ENCODE measurements around the gene MS4A4E. TPM values are rescaled to one million over a fixed set of nuclear protein-coding genes. Genes with fewer than 3 reads are reported as not detected.

Gene MS4A4E
- total and polyA plus RNA-seq, 7 experiments from 2014 or later, result 0.19 to 9.2 (median 2.1) TPM; not detected in 4

DNA sequence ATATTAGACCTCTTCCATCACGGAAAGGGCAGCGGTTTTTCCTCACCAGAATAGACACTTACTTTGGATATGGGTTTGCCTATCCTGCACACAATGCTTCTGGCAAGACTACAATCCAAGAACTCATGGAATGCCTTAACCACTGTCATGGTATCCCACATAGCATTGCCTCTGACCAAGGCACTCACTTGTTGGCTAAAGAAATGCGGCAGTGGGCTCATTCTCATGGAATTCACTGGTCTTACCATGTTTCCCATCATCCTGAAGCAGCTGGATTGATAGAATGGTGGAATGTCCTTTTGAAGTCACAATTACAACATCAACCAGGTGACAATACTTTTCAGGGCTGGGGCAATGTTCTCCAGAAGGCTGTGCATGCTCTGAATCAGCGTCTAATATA, 20.8 kb downstream of the MS4A4E start:
- intact Hi-C loops (cut with micrococcal nuclease), result no loop called here
- POLR2A ChIA-PET, result no interaction called here

DNA sequence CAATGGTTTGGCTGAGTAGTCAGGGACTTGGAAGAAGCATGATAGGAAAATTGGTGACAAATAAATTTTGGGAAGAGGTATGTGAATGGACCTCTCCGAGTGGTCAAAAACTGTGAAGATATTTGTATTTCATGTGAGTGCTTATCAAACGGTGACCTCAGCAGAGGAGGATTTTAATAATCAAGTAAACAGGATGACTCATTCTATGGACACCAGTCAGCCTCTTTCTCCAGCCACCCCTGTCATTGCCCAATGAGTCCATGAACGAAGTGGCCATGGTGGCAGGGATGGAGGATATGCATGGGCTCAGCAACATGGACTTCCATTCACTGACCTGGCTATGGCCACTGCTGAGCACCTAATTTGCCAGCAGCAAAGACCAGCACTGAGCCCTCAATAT, 21.2 kb downstream of the MS4A4E start:
- no peak overlapping the region for H3K27ac ChIP-seq (ENCODE audit: low read depth, low read length)
- Mint-ChIP-seq H3K4me3 (no peak overlapping the region), H3K9me3 (no peaks in the 10 kb centered on the region), H3K27me3 (peaks cover 0 to 14% (median 9%) of the 10 kb centered on the region in 5 donors), H3K4me1 (no peaks in the 10 kb centered on the region), H3K36me3 (no peaks in the 10 kb centered on the region), H3K27ac (no peak overlapping the region)
- no peaks in the 10 kb centered on the region for H3K36me3 ChIP-seq (ENCODE audit: control insufficient read depth in 2 of 3, insufficient read depth in 3 of 3, low read length in 3 of 3)
- intact Hi-C loops (cut with micrococcal nuclease), result no loop called here
- no peaks in the 10 kb centered on the region for H3K27me3 ChIP-seq (ENCODE audit: control insufficient read depth in 2 of 2, insufficient read depth in 2 of 2, low read length in 2 of 2)
- H3K9me3 ChIP-seq (ENCODE audit: control insufficient read depth in 2 of 3, low read length in 3 of 3), result no peaks in the 10 kb centered on the region
- ChIA-PET POLR2A (no interaction called here), CTCF (no interaction called here)
- H3K4me1 ChIP-seq (ENCODE audit: control insufficient read depth in 2 of 2, insufficient read depth in 2 of 2, low read length in 2 of 2), result no peaks in the 10 kb centered on the region
- ATAC-seq, result no peak
- H3K4me3 ChIP-seq (ENCODE audit: low read length), result no peak overlapping the region
- DNase-seq, result no peak

More for the DNA sequence above, 20.8 kb downstream of the MS4A4E start:
- no peaks in the 10 kb centered on the region for H3K36me3 ChIP-seq (ENCODE audit: control insufficient read depth in 2 of 3, insufficient read depth in 3 of 3, low read length in 3 of 3)
- Mint-ChIP-seq H3K36me3 (no peaks in the 10 kb centered on the region), H3K4me3 (no peak overlapping the region), H3K27me3 (peaks cover 0 to 14% (median 9%) of the 10 kb centered on the region in 5 donors), H3K9me3 (no peaks in the 10 kb centered on the region), H3K4me1 (no peaks in the 10 kb centered on the region), H3K27ac (no peak overlapping the region)
- CTCF ChIA-PET, result no interaction called here
- H3K4me1 ChIP-seq (ENCODE audit: control insufficient read depth in 2 of 2, insufficient read depth in 2 of 2, low read length in 2 of 2), result no peaks in the 10 kb centered on the region
- H3K9me3 ChIP-seq (ENCODE audit: control insufficient read depth in 2 of 3, low read length in 3 of 3), result no peaks in the 10 kb centered on the region
- H3K4me3 ChIP-seq (ENCODE audit: low read length), result no peak overlapping the region
- ATAC-seq, result no peak
- H3K27ac ChIP-seq (ENCODE audit: low read depth, low read length), result no peak overlapping the region
- no peak for DNase-seq
- H3K27me3 ChIP-seq (ENCODE audit: control insufficient read depth in 2 of 2, insufficient read depth in 2 of 2, low read length in 2 of 2), result no peaks in the 10 kb centered on the region

DNA sequence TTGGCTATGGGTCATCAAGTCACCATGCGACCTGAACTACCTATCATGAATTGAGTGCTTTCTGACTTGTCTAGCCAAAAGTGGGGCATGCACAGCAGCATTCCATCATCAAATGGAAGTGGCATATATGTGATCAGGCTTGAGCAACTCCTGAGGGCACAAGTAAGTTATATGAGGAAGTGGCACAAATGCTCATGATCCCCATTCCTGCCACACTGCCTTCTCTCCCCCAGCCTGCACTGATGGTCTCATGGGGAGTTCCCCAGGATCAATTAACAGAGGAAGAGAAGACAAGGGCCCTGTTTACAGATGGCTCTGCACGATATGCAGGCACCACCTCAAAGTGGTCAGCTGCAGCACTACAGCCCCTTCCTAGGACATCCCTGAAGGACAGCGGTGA, 21.8 kb downstream of the MS4A4E start:
- Mint-ChIP-seq H3K36me3 (no peaks in the 10 kb centered on the region), H3K27me3 (peaks cover 0 to 12% (median 9%) of the 10 kb centered on the region in 5 donors), H3K27ac (no peak overlapping the region), H3K9me3 (no peaks in the 10 kb centered on the region), H3K4me3 (no peak overlapping the region), H3K4me1 (no peaks in the 10 kb centered on the region)
- intact Hi-C loops (cut with micrococcal nuclease), result no loop called here
- ChIA-PET POLR2A (no interaction called here), CTCF (no interaction called here)
- no peaks in the 10 kb centered on the region for H3K9me3 ChIP-seq (ENCODE audit: control insufficient read depth in 2 of 3, low read length in 3 of 3)
- no peak for ATAC-seq
- no peaks in the 10 kb centered on the region for H3K4me1 ChIP-seq (ENCODE audit: control insufficient read depth in 2 of 2, insufficient read depth in 2 of 2, low read length in 2 of 2)
- no peaks in the 10 kb centered on the region for H3K27me3 ChIP-seq (ENCODE audit: control insufficient read depth in 2 of 2, insufficient read depth in 2 of 2, low read length in 2 of 2)
- no peak for DNase-seq
- H3K36me3 ChIP-seq (ENCODE audit: control insufficient read depth in 2 of 3, insufficient read depth in 3 of 3, low read length in 3 of 3), result no peaks in the 10 kb centered on the region
- H3K4me3 ChIP-seq (ENCODE audit: low read length), result no peak overlapping the region
- H3K27ac ChIP-seq (ENCODE audit: low read depth, low read length), result no peak overlapping the region

DNA sequence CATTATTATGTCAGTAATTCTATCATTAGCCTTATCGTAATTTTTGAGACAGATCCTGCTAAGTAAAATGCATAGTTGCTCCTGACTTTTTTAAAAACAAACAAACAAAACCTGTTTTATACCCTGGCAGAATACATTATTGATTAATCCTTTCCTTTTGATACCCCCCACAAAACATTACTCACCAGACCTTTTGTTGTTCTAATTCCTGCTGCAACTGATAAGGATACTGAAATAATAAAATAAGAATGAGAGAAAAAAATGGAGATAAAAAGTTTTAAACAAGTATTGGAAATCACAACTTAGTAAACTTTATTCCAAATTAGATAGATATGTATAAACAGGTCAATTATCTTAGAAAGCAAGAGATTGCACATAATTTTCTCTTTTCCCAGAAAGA, 28.6 kb downstream of the MS4A4E start:
- intact Hi-C loops (cut with micrococcal nuclease), result no loop called here
- Histone ChIP-seq H3K9me3 (ENCODE audit: control insufficient read depth in 2 of 3, low read length in 3 of 3) (no peaks in the 10 kb centered on the region), H3K27me3 (ENCODE audit: control insufficient read depth in 2 of 2, insufficient read depth in 2 of 2, low read length in 2 of 2) (no peaks in the 10 kb centered on the region), H3K4me3 (ENCODE audit: low read length) (no peak overlapping the region), H3K4me1 (ENCODE audit: control insufficient read depth in 2 of 2, insufficient read depth in 2 of 2, low read length in 2 of 2) (no peaks in the 10 kb centered on the region), H3K36me3 (ENCODE audit: control insufficient read depth in 2 of 3, insufficient read depth in 3 of 3, low read length in 3 of 3) (no peaks in the 10 kb centered on the region), H3K27ac (ENCODE audit: low read depth, low read length) (no peak overlapping the region)
- H3K36me3 Mint-ChIP-seq, result no peaks in the 10 kb centered on the region
- H3K27me3 Mint-ChIP-seq, result peaks cover 0 to 26% (median 16%) of the 10 kb centered on the region in 5 donors
- DNase-seq (no peak), ATAC-seq (no peak)
- no peaks in the 10 kb centered on the region for H3K9me3 Mint-ChIP-seq
- H3K27ac Mint-ChIP-seq, result no peak overlapping the region
- H3K4me3 Mint-ChIP-seq, result no peak overlapping the region
- ChIA-PET POLR2A (no interaction called here), CTCF (no interaction called here)
- no peaks in the 10 kb centered on the region for H3K4me1 Mint-ChIP-seq

DNA sequence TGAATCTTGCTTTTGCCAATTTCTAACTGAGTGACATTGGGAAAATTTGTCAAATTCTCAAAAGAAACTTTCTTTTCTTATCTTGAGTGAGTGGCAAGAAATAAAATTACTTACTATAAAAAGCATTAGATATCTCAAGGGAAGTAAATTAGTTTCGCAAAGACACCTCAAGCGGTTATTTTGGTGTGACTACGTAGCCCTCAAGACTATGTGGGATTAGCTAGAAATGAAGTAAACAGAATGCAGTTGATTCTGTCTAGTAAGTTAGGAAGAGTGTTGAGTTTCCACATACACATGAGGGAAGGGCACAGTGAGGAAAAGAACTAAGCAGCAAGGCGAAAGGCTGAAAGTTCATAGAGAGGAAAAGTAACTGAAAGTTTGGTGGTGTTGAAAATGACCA, 31.7 kb downstream of the MS4A4E start:
- intact Hi-C loops (cut with micrococcal nuclease), result no loop called here
- ChIA-PET POLR2A (no interaction called here), CTCF (no interaction called here)
- H3K4me1 ChIP-seq (ENCODE audit: control insufficient read depth in 2 of 2, insufficient read depth in 2 of 2, low read length in 2 of 2), result no peaks in the 10 kb centered on the region
- H3K4me3 Mint-ChIP-seq, result no peak overlapping the region
- no peaks in the 10 kb centered on the region for H3K9me3 Mint-ChIP-seq
- H3K27ac Mint-ChIP-seq, result no peak overlapping the region
- no peaks in the 10 kb centered on the region for H3K9me3 ChIP-seq (ENCODE audit: control insufficient read depth in 2 of 3, low read length in 3 of 3)
- DNase-seq (no peak), ATAC-seq (no peak)
- no peak overlapping the region for H3K4me3 ChIP-seq (ENCODE audit: low read length)
- H3K36me3 Mint-ChIP-seq, result no peaks in the 10 kb centered on the region
- H3K27ac ChIP-seq (ENCODE audit: low read depth, low read length), result no peak overlapping the region
- H3K27me3 ChIP-seq (ENCODE audit: control insufficient read depth in 2 of 2, insufficient read depth in 2 of 2, low read length in 2 of 2), result no peaks in the 10 kb centered on the region
- peaks cover 0 to 26% (median 17%) of the 10 kb centered on the region in 5 donors for H3K27me3 Mint-ChIP-seq
- H3K4me1 Mint-ChIP-seq, result no peaks in the 10 kb centered on the region
- H3K36me3 ChIP-seq (ENCODE audit: control insufficient read depth in 2 of 3, insufficient read depth in 3 of 3, low read length in 3 of 3), result no peaks in the 10 kb centered on the region

DNA sequence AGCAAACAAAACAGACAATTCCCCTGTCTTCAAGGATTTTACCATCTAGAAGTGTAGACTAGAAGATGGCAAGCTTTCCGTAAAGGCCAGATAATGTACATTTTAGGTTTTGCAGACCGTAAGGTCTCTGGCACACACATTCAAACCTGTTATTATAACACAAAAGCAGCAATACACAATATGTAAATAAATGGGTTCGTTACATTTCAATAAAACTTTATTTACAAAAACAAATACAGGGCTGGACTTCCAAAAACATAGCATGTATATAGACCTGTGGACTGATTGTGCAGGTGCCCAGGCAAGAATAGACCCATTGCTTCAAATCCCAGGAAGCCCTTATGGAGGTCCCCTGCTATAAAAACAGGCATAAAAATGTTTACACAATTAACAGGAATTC, 33.0 kb downstream of the MS4A4E start:
- H3K9me3 ChIP-seq (ENCODE audit: control insufficient read depth in 2 of 3, low read length in 3 of 3), result no peaks in the 10 kb centered on the region
- no peaks in the 10 kb centered on the region for H3K9me3 Mint-ChIP-seq
- no peaks in the 10 kb centered on the region for H3K4me1 ChIP-seq (ENCODE audit: control insufficient read depth in 2 of 2, insufficient read depth in 2 of 2, low read length in 2 of 2)
- peaks cover 0 to 26% (median 20%) of the 10 kb centered on the region in 5 donors for H3K27me3 Mint-ChIP-seq
- intact Hi-C loops (cut with micrococcal nuclease), result no loop called here
- H3K27ac Mint-ChIP-seq, result no peak overlapping the region
- H3K27ac ChIP-seq (ENCODE audit: low read depth, low read length), result no peak overlapping the region
- no peaks in the 10 kb centered on the region for H3K36me3 ChIP-seq (ENCODE audit: control insufficient read depth in 2 of 3, insufficient read depth in 3 of 3, low read length in 3 of 3)
- DNase-seq, result no peak
- H3K36me3 Mint-ChIP-seq, result no peaks in the 10 kb centered on the region
- POLR2A ChIA-PET, result no interaction called here
- ATAC-seq, result no peak
- CTCF ChIA-PET, result no interaction called here
- H3K27me3 ChIP-seq (ENCODE audit: control insufficient read depth in 2 of 2, insufficient read depth in 2 of 2, low read length in 2 of 2), result no peaks in the 10 kb centered on the region
- no peaks in the 10 kb centered on the region for H3K4me1 Mint-ChIP-seq
- no peak overlapping the region for H3K4me3 ChIP-seq (ENCODE audit: low read length)
- no peak overlapping the region for H3K4me3 Mint-ChIP-seq

DNA sequence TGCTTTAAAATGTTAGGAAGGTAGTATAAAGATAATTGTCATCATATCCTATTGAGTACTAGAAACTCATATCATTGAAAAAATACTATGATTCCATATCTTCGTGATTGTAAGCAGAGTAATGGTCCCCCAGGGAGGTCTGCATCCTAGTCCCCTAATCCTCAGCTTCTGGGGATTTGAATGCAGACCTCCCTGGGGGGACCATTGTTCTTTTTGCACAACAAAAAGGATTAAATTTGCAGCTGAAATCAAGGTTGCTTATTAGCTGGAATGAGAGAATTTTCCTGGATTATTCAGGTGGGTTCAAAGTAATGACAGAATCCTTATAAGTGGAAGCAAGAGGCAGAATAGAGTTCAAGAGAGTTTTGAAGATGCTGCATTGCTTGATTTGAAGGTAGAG, 34.0 kb downstream of the MS4A4E start:
- Mint-ChIP-seq H3K9me3 (no peaks in the 10 kb centered on the region), H3K4me3 (no peak overlapping the region), H3K36me3 (no peaks in the 10 kb centered on the region), H3K27me3 (peaks cover 0 to 22% (median 19%) of the 10 kb centered on the region in 5 donors), H3K4me1 (no peaks in the 10 kb centered on the region), H3K27ac (no peak overlapping the region)
- Histone ChIP-seq H3K27ac (ENCODE audit: low read depth, low read length) (no peak overlapping the region), H3K4me3 (ENCODE audit: low read length) (no peak overlapping the region), H3K27me3 (ENCODE audit: control insufficient read depth in 2 of 2, insufficient read depth in 2 of 2, low read length in 2 of 2) (no peaks in the 10 kb centered on the region), H3K36me3 (ENCODE audit: control insufficient read depth in 2 of 3, insufficient read depth in 3 of 3, low read length in 3 of 3) (no peaks in the 10 kb centered on the region), H3K4me1 (ENCODE audit: control insufficient read depth in 2 of 2, insufficient read depth in 2 of 2, low read length in 2 of 2) (no peaks in the 10 kb centered on the region), H3K9me3 (ENCODE audit: control insufficient read depth in 2 of 3, low read length in 3 of 3) (no peaks in the 10 kb centered on the region)
- POLR2A ChIA-PET, result no interaction called here
- ATAC-seq (no peak), DNase-seq (no peak)
- intact Hi-C loops (cut with micrococcal nuclease), result no loop called here
- CTCF ChIA-PET, result no interaction called here
